ENCODE data around the gene FKBP5. TPM values are rescaled to one million over a fixed set of nuclear protein-coding genes. Genes with fewer than 3 reads are reported as not detected.
A peak's percentile ranks its signal among the peaks of the same experiment; 100 is the strongest.

Gene FKBP5
- total and polyA plus RNA-seq, 12 donors = 19.7 to 234 (median 119) TPM

- Histone ChIP-seq H3K4me3 (no peak overlapping the region), H3K4me1 (replicated peaks in 1 of 2) (peaks cover 0 to 59% of the 10 kb centered on the region in 2 donors), H3K9me3 (replicated peaks in 1 of 3) (no peaks in the 10 kb centered on the region), H3K36me3 (replicated peaks in 1 of 2) (peaks cover 0 to 55% of the 10 kb centered on the region in 2 donors), H3K27me3 (no peaks in the 10 kb centered on the region), H3K27ac (no peak overlapping the region)
- intact Hi-C loops (cut with DNase I) = no loop called here
- TF ChIP-seq POLR2A (IDR thresholded peaks at IDR 0.05) = no peak
- TF ChIP-seq CTCF (IDR thresholded peaks at IDR 0.05) = no peak
- DNase-seq = no peak
Observed at GRCh38 chr6:35643162-35643535, 45.6 kb downstream of the FKBP5 start.

- Histone ChIP-seq H3K9me3 (replicated peaks in 1 of 3) (no peaks in the 10 kb centered on the region), H3K36me3 (replicated peaks in 1 of 2) (peaks cover 0 to 60% of the 10 kb centered on the region in 2 donors), H3K4me1 (replicated peaks in 1 of 2) (peaks cover 0 to 53% of the 10 kb centered on the region in 2 donors), H3K27me3 (no peaks in the 10 kb centered on the region), H3K4me3 (no peak overlapping the region), H3K27ac (no peak overlapping the region)
- 75 to 89% (median 83%) methylated on average over 1 of the region's 1 CpG for WGBS, 4 donors
- DNase-seq = no peak
- intact Hi-C loops (cut with DNase I) = no loop called here
- TF ChIP-seq POLR2A (IDR thresholded peaks at IDR 0.05) (no peak), CTCF (IDR thresholded peaks at IDR 0.05) (no peak)
Observed at GRCh38 chr6:35642471-35643161, 46.1 kb downstream of the FKBP5 start.

- intact Hi-C loops (cut with DNase I) = no loop called here
- Histone ChIP-seq H3K27me3 (no peaks in the 10 kb centered on the region), H3K36me3 (replicated peaks in 1 of 2) (peaks cover 0 to 68% of the 10 kb centered on the region in 2 donors), H3K4me1 (replicated peaks in 1 of 2) (peaks cover 0 to 38% of the 10 kb centered on the region in 2 donors), H3K4me3 (no peak overlapping the region), H3K9me3 (replicated peaks in 1 of 3) (no peaks in the 10 kb centered on the region), H3K27ac (no peak overlapping the region)
- DNase-seq = no peak
- 85 to 91% (median 89%) methylated on average over 6 of the region's 6 CpGs for WGBS, 4 donors
- TF ChIP-seq POLR2A (IDR thresholded peaks at IDR 0.05) (no peak), CTCF (IDR thresholded peaks at IDR 0.05) (no peak)
Observed at GRCh38 chr6:35640017-35640664, 48.6 kb downstream of the FKBP5 start.

GRCh38 chr6:35638679-35639078 lies 50.0 kb downstream of the FKBP5 start:
- WGBS, 4 donors = 82 to 87% (median 86%) methylated on average over 3 of the region's 3 CpGs
- H3K4me1 ChIP-seq (replicated peaks in 1 of 2) = peaks cover 0 to 42% of the 10 kb centered on the region in 2 donors

More at GRCh38 chr6:35638679-35639078, 50.0 kb downstream of the FKBP5 start:
- peak overlapping the region in 1 of 5 donors; percentile 13 for H3K27ac ChIP-seq
- H3K27me3 ChIP-seq = no peaks in the 10 kb centered on the region
- intact Hi-C loops (cut with DNase I) = loop anchor here in 1 of 2 donors (10.0 kb wide), 1 partner anchor 96 kb away; the partner anchor contains the start of gene ARMC12
- no peak overlapping the region for H3K4me3 ChIP-seq
- peaks cover 0 to 67% of the 10 kb centered on the region in 2 donors for H3K36me3 ChIP-seq (replicated peaks in 1 of 2)
- TF ChIP-seq POLR2A (IDR thresholded peaks at IDR 0.05) = no peak
- no peak for TF ChIP-seq CTCF (IDR thresholded peaks at IDR 0.05)
- DNase-seq = no peak
- no peaks in the 10 kb centered on the region for H3K9me3 ChIP-seq (replicated peaks in 1 of 3)

All from adrenal gland (tissue), 12 donors.